HG03159 (cell line): ENCODE measurements around the gene PYGM.

Experiments used
- ATAC-seq: cut with Tn5 transposase; IDR thresholded peaks from one replicate; pipeline ENCODE4 v1.9.1; 2021; ENCODE audit warnings: mild to moderate bottlenecking, moderate library complexity; ENCODE audit not compliant: unreplicated experiment

The PYGM gene

DNA sequence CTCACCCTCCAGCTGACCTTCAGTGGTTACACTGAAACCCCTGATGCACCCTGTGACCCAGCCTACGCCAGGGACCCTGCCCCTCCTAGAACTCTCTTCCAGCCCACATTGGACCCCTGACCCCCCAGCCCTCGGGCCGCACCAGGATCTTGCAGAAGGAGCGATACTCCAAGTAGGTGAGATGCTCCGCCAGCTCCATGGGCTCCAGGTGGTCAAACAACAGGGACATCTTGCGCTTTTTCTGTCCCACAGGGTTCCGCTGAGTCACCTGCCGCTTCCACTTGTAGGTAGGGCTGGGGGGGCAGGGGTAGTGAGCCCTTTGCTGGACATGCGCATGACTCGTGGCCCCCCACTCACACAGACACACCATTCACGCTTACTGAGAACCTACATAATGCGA, 19.9 kb downstream of the PYGM start:
- ATAC-seq = no peak

DNA sequence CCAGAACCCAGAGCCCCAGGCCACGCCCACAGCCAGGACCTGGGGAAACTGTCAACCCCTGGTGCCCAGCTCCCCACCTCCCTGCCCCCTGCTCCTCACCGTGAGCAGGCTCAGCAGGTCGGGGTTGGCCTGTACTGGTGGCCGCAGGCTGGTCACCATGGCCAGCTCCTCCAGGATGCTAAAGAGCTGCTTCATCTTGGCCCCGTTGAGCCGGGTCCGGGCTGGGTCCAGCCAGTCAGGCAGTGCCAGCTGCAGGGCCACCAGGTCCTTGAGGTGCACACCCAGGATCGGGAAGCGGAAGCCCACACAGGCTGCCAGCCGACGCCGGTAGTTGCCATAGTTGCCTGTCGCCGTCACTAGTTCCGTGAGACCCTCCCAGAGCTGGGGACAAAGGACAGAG, 23.1 kb downstream of the PYGM start:
- ATAC-seq = no peak

DNA sequence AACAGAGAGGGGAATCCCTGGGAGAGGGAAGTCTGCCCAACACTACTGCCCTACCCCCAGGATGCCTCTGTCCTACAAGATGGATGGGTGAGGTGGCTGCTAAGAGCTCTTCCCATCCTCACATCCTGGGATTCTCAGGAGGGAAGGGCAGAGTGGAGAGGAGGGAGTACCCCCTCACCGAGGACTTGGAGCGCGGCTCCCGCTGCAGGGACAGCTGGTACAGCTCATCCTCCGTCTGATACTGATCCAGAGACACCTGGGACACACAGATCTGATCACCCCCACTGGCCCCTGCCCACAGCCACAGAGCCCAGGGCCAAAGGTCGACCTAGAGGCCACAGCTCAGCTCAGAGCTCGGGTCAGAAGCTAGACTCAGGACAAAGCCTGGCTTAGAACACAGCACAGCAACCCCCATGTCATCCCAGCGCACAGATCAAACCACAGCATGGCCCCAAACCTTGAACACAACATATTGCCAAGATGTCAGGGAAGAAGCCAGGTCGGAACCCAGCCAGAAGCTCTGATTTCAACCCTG, 24.0 kb downstream of the PYGM start:
- ATAC-seq = no peak

DNA sequence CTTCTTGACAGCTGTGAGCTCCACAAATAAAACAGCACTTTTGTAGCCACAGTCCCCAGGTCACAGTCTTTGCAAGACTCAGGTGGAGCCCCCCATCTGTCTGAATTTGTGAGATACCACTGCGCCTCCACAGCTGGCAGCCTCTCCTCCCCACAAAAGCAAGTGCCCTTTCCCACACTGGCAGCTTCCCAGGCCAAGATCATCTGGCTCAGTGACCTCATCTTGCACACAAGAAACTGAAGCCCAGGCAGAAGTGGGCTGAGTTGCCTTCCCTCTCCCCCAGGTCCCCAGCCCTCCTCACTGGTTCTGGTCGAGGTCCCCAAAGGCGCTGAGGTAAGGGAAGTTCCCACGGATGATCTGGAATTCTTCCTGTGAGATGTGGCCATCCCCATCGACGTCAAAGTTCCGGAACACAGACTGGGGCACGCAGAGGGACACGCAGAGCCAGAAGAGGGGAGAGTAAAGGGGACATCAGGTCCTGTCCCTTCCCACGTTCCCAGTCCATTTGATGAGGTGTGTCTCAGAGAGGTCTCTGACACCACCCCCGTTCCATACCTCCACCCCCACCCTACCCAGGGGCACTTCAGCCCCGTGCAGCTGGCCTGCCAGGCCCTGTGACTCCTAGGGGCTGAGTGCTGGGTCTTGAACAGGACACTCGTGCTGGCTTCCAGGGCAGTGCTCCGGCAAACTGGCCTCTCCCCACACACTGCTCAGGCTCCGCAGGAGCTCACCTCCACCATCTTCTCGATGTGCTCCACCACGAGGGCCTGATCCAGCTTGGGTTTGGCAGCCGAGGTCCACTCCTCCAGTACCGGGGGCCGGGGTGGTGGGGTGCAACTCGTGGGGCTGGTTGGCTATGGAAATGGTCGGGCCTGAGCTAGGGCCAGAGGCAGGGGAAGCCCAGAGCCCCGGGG, 24.7 kb downstream of the PYGM start:
- no peak for ATAC-seq

DNA sequence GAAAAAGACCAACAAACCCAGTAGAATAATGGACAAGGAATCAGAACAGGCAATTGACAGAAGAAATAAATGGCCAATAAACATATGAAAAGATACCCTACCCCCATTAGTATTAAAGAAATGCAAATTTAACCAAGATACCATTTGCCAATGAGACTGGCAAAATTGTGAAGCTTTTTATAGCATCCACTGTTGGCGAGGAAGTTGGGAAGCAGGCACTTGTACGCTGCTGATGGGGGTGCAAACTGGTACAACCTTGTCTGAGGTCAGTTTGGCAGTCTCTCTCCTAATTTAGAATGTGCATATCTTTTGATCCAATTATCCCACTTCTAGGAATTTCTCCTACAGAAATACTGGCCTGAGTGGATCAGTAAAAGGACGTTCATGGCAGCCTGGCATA, 28.2 kb downstream of the PYGM start:
- no peak for ATAC-seq

DNA sequence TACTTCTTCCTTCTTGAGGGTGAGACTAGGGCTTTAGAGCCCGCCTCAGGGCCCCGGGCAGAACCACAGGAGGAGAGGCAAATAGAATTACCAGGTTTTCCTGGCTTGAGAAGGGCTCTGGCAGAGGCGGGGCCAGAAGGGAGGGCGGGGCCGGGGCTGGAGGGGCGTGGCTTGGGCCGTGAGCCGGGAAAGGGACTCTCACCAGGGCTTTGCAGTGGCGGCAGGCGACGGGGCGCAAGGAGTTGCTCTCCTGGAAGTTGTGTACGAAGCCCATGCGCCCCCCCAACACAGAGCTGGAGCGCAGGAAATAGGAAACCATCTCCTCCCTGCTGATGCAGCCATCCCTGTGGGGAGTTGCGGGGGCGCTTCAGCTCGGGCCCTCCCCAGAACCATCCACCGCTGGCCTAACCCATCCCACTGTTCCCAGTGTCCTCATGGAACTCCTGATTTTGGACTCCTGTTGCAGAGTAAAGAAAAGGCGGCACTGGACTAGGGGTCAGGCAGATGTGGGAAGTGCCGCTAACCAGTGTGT, 29.9 kb downstream of the PYGM start:
- no peak for ATAC-seq

DNA sequence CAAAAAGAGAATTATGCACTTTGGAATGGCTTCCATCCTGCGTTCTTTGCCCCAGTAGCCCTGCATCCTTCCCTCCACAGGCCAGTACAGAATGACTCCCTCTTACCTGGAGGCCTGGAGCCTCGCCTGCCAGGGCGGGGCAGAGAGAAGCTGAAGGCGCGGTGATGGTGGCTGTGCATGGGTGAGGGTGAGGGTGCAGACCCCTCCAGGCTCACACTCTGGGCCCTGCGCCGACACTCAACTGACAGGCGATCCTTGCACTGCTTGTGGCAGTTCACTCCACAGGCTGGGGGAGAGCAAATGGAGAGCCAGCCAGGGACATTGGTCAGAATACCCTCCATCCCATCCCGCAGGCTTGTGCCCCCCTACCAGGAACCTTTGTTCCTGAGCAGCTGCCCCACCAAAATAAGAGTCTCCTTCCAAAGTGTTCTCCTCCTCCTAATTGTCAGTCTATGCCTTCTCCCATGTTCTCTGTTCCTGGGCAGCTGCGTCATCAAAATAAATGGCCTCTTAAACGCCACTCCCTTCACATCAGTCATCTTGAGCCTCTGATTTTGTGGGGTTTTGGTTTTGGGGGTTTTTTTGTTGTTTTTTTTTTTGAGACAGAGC, 30.9 kb downstream of the PYGM start:
- no peak for ATAC-seq

DNA sequence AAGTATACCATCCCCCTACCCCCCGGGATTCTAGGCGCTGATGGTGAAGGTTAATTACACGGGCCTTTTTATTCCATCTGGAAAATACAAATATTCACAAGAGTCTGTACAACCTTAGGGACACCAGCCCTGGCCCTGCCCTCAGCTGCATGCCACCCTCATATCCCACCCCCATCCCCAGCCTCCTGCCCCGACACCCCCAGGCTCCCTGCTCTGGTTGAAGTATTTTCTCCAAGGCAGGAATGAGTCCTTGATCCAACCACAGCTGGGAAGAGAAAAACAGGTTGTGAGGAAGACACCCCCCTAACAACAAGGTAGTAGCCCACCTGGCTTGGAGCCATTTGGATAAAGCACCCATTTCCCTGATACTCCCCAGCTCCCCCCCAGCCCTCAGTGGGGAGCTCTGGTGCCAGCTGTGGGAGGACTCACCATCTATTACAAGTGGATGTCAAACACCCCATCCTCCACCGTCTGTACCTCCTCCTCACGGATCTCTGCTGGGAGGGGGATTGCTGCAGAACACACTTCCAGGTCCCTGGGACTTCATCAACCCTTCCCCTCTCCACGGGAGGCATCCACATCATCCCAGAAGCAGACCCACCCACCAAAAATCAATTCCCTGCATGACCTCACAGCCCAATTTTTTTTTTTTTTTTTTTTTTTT, 32.8 kb downstream of the PYGM start:
- ATAC-seq = no peak

DNA sequence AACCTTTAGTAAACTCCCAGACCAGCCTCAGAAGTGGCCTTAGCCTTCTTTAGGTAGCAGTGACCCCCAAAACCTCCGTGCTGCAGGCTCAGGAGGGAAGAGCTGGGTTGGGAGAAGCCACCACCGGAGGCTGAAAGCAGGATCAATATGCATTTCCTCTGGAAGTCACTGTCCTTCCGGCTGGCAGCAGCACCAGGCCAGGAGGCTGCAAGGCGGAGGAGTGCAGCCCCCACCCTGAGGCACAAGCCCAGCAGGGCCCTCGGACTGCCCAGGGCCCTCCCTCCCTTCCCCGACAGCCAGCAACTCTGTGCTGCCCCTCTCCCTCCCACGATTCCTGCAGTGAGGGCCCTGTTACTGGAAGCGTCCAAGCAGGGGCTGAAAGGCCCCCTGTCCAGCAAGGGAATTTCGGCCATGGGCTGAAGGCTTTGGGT, 33.5 kb downstream of the PYGM start:
- no peak for ATAC-seq

DNA sequence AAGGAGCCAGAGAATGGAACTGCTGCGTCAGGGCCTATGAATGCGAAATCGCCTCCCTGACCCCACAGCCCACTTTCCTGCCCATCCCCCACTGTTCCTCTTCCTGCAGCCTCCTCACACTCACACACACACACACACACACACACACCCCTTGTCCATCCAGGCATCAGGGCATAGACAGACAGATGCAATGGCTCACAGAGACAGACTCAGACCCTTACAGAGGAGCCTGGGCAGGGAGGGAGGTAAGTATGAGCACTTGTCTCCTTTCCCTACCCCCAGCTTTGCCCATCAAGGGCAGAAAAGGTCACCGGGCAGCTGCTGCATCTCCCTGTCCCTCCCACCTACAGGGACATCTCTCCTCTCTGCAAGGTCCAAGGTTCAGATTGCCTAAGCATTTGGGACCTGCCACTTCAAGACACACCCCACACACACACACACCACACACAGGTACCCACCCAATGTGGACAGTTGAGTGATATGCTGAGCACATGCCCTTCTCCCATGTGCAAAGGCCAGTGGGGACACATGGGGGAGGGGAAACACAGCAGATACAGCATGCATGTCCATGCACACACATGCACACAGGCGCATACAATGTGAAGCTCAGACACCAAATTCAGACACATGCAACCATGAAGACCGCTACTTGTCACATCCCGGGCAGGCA, 34.8 kb downstream of the PYGM start:
- ATAC-seq = no peak

DNA sequence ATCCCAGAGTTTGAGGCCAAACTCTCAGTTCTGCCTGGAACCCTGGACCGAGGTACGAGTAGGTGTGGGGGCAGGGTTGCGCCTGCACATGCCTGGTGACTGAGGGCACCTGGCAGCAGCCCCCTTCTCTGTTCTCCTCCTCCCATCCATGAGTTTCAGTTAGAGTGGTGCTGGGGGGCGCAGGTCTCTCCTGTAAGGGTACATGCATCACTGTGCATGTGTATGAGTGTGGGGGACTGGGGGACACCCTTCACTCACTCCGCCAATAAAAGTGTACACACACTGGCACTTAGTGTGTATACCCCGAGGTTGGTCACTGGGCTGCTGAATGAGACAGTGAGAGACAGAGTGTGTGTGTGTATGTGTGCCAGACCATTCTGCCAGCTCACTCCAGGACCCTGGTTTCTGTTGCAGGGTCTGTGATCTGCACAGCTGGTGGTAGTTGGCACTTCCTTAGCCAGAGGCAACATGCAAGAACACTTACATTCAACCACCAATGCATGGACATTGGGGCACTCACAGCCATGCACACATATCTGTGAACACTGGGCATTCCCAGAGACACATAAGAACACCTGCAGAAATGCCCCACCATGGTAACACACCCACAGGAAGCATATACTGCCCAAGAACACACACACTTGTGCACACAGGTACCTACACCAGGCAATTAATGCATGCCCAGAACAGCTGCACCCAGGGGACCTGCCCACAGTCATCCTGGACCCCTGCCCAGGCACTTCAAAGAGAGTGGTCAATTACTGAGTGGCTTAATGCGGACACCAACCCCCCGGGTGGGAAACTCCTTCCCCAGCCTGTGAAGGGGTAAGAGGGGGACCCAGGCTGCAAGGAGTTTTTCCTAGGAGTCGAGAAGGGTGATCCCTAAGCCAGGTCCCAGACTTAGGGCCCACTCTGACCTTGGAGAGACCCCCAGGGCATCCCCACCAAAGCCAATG, 35.6 kb downstream of the PYGM start:
- ATAC-seq = no peak

DNA sequence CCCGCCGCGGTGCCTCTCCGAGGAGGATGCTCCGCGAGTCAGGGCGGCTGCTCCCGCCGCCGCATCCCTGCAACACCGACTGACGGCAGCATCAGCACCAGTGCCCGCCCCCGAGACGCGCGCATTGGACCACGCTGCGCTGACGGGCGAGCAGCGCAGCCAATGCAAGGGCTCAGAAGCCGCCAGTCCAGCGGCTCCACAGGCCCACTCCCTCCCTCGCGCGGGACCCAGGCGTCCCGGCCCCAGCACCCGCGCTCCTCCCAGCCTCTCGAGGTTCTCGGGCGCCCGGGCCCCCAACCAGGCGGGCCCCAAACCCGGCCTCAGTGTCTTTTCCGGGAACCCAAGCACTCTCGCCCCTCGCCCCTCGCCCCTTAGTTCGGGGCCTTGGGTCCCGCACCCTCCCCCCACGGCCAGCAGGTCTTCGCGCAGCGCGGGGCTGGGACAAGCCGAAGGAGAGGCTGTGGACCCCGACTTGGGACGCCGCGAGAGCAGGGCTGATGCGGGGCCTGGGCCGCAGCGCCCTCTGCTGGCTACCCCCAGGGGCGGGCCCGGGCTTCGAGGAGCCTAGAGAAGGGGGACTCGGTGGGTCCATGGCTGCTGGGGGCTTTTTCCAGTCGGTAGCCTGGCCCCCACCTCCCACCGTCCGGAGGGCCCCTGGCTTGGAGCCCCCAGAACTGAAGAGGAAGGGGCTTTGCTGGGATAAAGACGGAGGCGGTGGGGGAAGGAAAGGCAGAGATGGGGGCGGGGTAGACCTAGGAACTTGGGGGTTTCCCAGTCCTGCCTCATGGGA, 36.5 kb downstream of the PYGM start, which contains the start of gene NRXN2:
TSS of gene NRXN2 (minus strand) at position 81 of the 790 bp plus-strand sequence. CDS start 9,498 bp downstream, outside the sequence.
- ATAC-seq = peak; percentile 73

DNA sequence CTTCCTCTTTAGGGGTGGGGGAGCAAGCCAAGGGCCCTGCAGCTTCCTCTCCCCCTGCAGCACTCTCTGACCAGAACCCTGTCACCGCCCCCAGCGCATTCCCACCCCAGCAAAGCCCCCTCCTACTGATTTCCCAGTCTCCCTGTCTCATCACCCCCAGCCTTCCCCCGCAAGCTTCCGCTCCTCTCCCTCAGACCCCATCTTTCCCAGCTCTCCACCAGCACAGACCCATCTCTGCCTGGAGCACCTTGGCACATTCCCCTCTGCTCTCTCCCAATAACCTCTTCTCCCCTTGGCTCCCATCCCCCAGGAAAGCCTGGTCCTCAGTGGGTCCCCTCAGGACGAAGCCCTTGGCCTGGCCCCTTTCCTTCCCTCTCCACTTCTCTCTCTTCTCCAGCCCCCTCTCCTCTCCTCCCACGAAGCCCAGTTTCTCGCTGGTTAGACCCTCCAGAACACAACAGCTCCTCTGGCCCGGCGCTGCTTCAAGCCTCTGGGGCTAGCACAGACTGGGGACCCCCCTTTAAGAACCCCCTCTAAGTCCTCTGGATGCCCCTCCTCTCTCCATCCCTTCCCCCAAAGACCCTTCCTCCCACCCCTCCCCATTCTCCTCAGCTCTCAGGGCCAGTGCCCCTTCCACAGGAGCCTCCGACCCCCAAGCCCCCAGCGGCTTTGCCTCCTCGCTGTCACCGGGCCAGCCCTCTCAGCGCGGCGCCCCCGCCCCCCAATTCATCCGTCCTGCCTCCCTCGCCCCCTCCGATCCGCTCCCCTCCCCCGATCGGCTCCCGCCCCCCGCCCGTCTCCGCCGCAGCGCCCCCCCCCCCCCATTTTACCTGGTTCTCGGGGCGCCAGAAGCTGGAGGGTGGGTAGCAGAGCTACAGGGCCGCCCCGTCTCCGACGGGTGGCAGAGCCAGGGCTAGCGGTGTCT, 37.4 kb downstream of the PYGM start:
- no peak for ATAC-seq

DNA sequence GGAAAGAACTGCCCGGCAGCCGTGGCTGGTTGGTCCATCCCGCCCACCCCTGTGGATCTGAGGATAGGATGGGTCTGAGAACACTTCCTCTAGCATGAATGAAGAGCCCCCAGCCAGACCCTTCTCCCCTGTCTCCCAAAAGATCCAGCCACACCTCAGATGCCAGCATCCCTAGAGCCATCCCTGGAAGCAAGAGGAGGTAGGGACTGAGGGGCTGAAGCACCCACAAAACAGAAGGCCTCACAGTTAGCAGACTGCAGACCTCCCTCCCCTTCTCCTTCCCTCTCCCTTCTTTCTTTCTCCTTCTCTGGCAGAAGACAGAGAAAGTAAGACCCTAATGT, 38.4 kb downstream of the PYGM start:
- ATAC-seq = no peak

DNA sequence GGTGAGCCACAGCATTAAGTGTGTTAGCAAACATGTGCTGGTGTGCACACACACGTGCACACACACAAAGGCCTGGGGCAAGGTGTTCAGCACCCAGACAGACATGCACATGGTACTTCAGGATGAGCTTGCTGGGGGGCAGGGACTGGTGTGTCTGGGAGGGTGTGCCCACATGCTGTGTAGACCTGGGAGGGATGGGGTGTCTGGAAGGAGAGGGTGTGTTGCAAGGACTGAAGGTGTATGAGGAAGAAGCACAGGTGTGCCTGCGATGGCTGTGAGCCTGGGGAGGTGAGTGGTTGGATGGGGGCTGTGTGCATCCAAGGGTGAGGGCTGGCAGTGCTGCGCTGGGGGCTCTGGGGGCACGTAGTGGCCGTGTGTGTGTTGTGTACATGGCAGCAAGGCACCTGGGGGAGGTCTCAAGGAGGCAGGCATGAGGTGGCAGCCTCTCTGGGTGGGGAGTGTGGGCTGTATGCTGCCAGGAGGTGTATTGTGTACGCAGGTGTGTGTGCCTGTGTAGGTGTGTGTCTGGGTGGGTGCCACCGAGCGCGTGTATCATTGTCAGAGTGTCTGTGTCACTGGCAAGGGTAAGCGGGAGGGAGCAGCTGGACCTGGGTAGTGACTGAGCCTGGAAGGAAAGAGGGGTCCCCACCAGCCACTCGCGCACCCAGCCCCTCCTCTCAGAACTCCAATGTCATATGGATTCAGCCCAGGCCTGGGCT, 39.0 kb downstream of the PYGM start:
- ATAC-seq = no peak

DNA sequence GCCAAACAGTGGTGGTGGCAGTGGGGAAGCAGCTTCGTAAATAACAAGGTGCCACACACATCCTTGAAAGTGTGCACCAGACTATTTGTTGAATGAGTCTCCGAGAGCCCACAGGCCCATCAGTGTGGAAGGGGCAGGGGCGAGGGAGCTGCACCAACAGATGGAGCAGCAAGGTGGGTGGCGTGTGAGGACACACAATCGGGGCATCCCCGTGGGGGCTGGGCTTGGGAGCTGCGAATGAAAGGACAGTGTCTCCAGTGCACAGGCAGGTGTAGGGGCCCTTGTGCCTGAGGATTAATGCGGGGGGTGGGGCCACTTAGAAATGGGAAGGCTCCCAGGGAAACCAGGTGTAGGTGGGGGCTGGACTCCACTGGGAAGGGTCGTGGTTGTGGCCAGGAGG, 39.6 kb downstream of the PYGM start:
- ATAC-seq = no peak

DNA sequence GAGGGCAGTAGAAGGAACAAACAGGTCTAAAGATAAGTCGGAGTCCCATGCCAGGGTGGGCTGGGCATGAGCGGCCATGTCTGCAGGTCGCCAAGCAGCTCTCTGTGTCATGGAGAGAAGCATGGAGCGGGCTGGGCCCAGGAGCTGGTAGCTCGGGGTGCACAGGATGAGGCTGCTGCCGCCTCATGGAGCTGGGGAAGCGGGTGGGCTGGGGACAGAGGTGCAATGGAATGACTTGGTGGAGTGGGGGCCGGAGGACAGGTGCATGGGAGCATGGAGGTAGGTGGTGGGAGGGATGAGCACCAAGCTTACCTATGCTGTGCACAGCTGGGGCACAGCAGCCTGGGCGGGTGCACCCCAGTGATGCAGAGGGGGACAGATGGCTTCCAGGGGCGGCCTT, 40.4 kb downstream of the PYGM start:
- no peak for ATAC-seq
